Measurements from ENCODE around the gene KLHL12.

Gene KLHL12

GRCh38 chr1:202932476-202932875 lies 5.4 kb upstream of the KLHL12 start:
- ATAC-seq, result no peak
- TF ChIP-seq ISL1 (CRISPR knock-in tag; IDR thresholded peaks at IDR 0.05) (no peak), PPARA (CRISPR knock-in tag; IDR thresholded peaks at IDR 0.05; ENCODE audit: borderline replicate concordance) (no peak), ZNF565 (CRISPR knock-in tag; conservative IDR thresholded peaks at IDR 0.05; ENCODE audit: low read depth) (no peak), GLIS3 (CRISPR knock-in tag; IDR thresholded peaks at IDR 0.05) (no peak), TOX (CRISPR knock-in tag; IDR thresholded peaks at IDR 0.05; ENCODE audit: borderline replicate concordance) (no peak), ZC3H10 (CRISPR knock-in tag; IDR thresholded peaks at IDR 0.05) (no peak), ZNF70 (CRISPR knock-in tag; IDR thresholded peaks at IDR 0.05) (no peak), POU6F1 (CRISPR knock-in tag; IDR thresholded peaks at IDR 0.05; ENCODE audit: borderline replicate concordance, low read depth) (no peak), ZFP3 (CRISPR knock-in tag; IDR thresholded peaks at IDR 0.05) (no peak), ZNF8 (CRISPR knock-in tag; IDR thresholded peaks at IDR 0.05) (no peak), TCF4 (CRISPR knock-in tag; IDR thresholded peaks at IDR 0.05; ENCODE audit: borderline replicate concordance) (no peak), CREB5 (CRISPR knock-in tag; IDR thresholded peaks at IDR 0.05; ENCODE audit: low read depth) (no peak)

GRCh38 chr1:202923533-202923932 lies 3.5 kb downstream of the KLHL12 start:
- no peak for TF ChIP-seq CSDC2 (CRISPR knock-in tag; IDR thresholded peaks at IDR 0.05)
- no peak for TF ChIP-seq ZFP3 (CRISPR knock-in tag; IDR thresholded peaks at IDR 0.05)
- TF ChIP-seq ARNTL (CRISPR knock-in tag; IDR thresholded peaks at IDR 0.05; ENCODE audit: borderline replicate concordance, low read depth), result no peak
- no peak for TF ChIP-seq ISL1 (CRISPR knock-in tag; IDR thresholded peaks at IDR 0.05)
- TF ChIP-seq ZNF70 (CRISPR knock-in tag; IDR thresholded peaks at IDR 0.05), result no peak
- no peak for TF ChIP-seq ZFP30 (CRISPR knock-in tag; IDR thresholded peaks at IDR 0.05)
- no peak for TF ChIP-seq RARB (CRISPR knock-in tag; IDR thresholded peaks at IDR 0.05)
- no peak for TF ChIP-seq GLIS3 (CRISPR knock-in tag; IDR thresholded peaks at IDR 0.05)
- TF ChIP-seq CSRNP3 (CRISPR knock-in tag; IDR thresholded peaks at IDR 0.05), result no peak
- no peak for TF ChIP-seq BACH2 (CRISPR knock-in tag; IDR thresholded peaks at IDR 0.05; ENCODE audit: borderline replicate concordance)
- no peak for TF ChIP-seq SNAI2 (CRISPR knock-in tag; IDR thresholded peaks at IDR 0.05)
- TF ChIP-seq ESRRG (CRISPR knock-in tag; IDR thresholded peaks at IDR 0.05), result no peak
- no peak for TF ChIP-seq CREB5 (CRISPR knock-in tag; IDR thresholded peaks at IDR 0.05; ENCODE audit: low read depth)
- no peak for TF ChIP-seq PATZ1 (CRISPR knock-in tag; IDR thresholded peaks at IDR 0.05; ENCODE audit: borderline replicate concordance)
- no peak for ATAC-seq

GRCh38 chr1:202919615-202920014 lies 7.4 kb downstream of the KLHL12 start:
- TF ChIP-seq TOX (CRISPR knock-in tag; IDR thresholded peaks at IDR 0.05; ENCODE audit: borderline replicate concordance), result no peak
- no peak for TF ChIP-seq CREB5 (CRISPR knock-in tag; IDR thresholded peaks at IDR 0.05; ENCODE audit: low read depth)
- no peak for TF ChIP-seq TCF4 (CRISPR knock-in tag; IDR thresholded peaks at IDR 0.05; ENCODE audit: borderline replicate concordance)
- no peak for TF ChIP-seq POU6F1 (CRISPR knock-in tag; IDR thresholded peaks at IDR 0.05; ENCODE audit: borderline replicate concordance, low read depth)
- no peak for TF ChIP-seq CSDC2 (CRISPR knock-in tag; IDR thresholded peaks at IDR 0.05)
- TF ChIP-seq ZNF70 (CRISPR knock-in tag; IDR thresholded peaks at IDR 0.05), result no peak
- TF ChIP-seq ZC3H10 (CRISPR knock-in tag; IDR thresholded peaks at IDR 0.05), result no peak
- no peak for TF ChIP-seq BACH2 (CRISPR knock-in tag; IDR thresholded peaks at IDR 0.05; ENCODE audit: borderline replicate concordance)
- TF ChIP-seq PATZ1 (CRISPR knock-in tag; IDR thresholded peaks at IDR 0.05; ENCODE audit: borderline replicate concordance), result no peak
- no peak for TF ChIP-seq ESRRG (CRISPR knock-in tag; IDR thresholded peaks at IDR 0.05)
- no peak for TF ChIP-seq ISL1 (CRISPR knock-in tag; IDR thresholded peaks at IDR 0.05)
- no peak for TF ChIP-seq RARB (CRISPR knock-in tag; IDR thresholded peaks at IDR 0.05)
- TF ChIP-seq ZNF8 (CRISPR knock-in tag; IDR thresholded peaks at IDR 0.05), result no peak
- ATAC-seq, result no peak

All from SK-N-SH treated with all-trans-retinoic acid at 6 μM for 48 hours (cell line).